ENCODE data around the gene CDK6.
"Not testable (repeated sequence)": the region's sequence is repeated elsewhere in the genome, so short reads cannot be mapped to it uniquely, and the experiment has no call there.

Gene CDK6

DNA sequence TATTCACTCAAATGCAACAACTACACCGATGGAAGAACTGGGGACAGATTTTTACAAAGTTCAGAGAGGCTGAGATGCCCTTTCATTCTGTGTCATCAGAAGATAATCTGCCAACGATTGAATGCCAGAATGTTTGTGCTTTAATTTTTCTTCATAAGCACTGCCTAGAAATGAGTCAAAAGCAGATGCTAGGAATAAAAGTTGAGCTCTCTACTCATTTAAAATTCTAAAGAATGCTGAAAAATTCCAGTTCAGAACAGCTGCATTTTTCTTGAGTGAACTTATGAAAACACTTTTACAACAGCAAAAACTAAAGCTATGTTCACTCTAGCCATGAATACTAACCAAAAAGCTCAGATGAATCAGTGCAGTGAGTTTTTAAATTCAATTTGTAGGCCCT, 223.9 kb downstream of the CDK6 start:
- DNase-seq, result no peak

DNA sequence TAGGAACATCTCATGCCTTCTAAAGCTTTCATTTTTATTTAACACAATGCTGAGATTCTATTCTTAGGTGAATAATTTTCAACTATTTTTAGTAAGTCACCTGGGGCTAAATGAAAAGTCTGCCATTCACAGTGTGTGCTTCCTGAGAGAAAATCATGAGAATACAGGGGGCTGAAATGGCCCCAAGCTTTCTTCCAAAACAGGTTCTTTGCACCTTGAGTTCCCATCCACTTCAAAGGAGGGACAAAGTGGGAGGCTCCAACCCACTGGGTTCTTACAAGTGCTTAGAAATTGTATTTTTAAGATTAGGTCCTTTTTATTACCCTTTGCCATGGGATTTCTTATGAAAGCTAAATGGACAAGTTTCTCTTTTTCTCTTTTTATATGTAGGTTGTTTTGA, 224.6 kb downstream of the CDK6 start:
- no peak for DNase-seq

DNA sequence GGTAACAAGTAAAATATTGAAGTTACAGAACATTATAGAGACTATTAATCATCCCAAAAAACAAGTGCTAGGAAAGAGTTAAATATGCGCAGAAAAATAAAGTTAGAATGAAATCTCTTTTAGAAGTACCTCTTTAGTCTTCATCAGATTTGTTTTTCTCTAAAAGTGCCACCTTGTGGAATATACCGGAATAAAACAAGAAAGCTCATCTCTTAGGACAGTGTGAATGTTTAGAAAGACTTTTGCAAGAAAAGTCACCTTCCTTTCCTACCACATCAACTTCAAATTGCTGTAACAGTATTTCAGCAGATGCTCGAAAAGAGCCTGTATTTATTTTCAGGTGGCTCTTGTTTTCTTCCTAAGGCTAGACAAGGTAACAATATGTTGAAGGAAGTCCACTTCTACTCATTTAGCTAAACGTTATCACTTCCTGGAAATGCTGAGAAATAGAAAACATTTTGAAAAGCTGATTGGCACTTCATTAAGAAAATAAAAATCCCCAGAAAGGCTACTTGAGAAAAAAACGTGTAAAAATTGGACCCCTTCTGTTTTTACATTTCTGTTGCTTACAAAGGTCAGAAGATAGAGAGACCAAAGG, 226.4 kb downstream of the CDK6 start:
- no peak for DNase-seq

DNA sequence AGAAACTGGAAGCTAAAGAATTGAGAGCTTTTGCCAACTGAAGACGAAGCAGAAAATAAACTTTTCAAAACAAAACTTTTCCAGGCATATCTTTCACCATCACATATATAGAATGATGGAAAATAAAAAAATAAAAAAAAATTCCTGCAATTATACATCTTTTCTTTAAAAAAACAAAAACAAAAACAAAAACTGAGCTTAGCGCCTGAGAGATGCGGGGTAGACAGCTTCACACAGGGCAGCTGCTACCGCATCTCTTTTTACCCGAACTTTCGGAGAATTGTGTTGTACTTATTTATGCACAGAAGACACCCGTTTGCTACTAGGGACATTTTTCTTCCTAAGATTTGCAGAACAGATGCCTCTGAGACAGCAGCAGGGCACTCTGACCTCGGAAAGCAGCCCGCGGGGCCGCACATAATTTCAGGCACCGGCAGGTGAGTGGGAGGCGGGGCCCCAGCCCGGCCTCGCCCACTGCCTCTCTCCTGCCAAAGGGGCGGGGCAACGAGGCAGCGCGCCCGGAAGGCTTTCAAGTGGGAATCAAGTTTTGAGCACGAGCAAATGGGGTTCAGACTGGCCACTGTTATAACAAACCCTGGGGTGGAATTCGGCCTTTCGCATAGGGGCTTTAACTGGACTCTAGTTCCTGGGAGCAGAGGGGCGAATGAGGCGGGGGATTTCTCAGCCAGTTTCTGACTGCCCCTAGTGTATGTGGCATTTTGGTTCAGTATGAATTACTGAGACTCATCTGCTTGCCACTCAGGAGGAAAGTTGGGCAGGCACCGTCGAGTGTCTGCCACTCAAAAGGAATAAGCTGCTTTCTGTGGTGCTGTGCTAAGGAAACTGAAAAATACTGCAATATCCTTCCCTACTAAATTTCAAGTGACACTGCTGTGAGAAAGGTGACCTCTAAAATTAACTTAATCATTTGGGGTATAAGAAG, 227.7 kb downstream of the CDK6 start:
- DNase-seq, result peak; percentile 31

DNA sequence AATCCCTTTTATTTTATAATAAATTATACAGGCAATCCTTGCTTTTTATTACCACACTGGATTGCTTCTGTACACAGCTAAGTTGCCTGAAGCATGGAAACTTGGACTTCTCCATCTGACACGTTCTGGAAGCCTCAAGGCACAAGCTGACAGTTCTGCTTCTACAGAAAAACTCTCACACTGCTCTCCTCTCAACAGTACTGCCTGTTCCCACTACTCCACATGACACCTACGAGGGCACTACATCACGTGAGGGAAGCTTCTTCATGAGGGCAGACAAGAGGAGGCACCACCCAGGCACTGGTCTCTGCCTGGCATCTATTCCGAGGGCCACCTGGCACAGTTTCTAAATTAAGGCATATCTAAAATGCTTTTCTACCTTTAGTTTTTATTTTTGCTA, 229.4 kb downstream of the CDK6 start:
- no peak for DNase-seq

DNA sequence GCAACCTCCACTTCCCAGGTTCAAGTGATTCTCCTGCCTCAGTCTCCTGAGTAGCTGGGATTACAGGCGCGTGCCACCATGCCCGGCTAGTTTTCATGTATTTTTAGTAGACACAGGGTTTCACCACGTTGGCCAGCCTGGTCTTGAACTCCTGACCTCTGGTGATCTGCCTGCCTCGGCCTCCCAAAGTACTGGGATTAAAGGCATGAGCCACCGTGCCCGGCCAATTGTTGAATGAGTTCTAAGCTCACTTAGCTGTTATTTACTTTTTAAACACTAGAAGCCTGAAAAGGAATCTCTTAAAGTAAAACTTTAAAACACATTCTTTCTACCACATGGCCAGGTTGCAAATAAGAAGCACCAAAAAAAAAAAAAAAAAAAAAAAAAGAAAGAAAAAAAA, 231.9 kb downstream of the CDK6 start:
- not testable (repeated sequence) for DNase-seq

DNA sequence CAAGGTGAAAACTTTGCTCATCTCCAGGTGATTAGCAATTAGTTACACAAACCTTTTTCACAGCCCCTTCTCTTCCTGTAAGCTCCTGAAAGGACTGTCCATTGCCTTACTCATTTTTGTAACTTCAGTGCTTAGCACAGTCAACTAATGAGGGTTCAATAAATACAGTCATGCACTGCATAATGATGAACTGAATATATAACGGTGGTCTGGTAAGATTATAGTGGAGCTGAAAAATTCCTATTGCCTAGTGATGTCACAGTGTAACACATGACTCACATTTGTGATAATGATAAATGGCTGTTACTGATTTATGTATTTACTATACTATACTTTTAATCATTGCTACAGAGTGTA, 233.3 kb downstream of the CDK6 start:
- DNase-seq, result no peak

DNA sequence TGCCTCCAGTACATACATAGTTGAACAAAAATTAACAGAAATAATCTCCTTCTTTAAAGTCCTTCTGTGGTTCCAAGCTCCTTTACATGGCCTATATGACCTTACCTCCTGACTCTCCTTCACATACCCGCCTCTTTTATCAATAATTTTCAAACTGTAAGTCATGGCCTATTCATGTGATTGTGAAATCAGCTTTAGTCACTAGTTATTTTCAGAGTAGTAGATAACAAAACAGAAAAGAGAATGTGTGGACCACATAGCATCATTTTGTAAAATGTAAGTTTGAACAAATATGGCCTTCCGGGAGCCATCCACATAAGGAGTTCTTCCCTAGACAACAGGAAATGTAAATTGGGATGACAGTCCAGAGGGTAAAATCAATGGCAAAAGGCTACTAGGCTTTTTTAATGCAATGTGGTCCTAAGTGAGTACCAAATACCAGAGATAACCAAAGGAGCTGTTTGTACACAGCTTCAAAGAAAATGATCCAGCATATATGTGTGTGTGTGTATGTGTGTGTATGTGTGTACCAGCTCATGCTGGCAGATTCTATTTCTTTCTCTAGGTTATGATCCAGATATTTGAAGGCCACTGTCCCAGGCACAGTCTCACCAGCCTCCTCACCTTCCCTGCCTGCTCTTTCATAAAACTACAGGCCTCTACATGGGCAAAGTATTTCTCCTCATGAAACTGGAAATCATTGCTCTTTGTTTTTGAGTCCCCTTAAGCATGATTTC, 233.9 kb downstream of the CDK6 start:
- no peak for DNase-seq

DNA sequence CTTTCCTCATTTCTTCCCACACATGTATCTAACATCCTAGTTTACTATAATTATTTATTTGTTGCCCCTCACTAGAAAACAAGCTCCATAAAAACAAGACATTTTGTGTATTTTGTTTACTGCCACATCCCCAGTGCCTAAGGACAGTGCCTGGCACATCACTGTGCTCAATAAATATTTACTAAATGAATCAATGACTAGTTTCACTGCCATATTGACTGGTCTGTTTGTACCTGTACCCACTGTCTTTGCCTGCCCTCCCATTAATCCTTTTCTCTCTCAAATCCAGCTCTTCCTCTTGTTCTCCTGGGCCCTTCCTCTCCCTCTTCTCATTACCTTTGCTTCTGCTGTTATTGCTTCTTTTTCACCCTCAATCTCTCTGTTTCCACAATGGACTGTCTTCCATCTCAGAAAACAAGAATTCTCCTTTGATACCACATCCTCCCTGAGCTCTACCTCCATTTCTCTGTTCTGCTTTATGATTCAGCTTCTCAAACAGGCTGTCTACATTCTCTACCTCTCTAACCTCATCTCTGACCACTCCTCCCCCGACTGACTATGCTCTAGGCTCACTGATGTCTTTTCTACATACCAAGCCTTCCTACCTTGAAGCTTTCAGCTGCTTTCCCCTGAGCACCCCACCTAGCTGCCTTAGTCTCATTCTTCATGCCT, 237.9 kb downstream of the CDK6 start:
- no peak for DNase-seq

DNA sequence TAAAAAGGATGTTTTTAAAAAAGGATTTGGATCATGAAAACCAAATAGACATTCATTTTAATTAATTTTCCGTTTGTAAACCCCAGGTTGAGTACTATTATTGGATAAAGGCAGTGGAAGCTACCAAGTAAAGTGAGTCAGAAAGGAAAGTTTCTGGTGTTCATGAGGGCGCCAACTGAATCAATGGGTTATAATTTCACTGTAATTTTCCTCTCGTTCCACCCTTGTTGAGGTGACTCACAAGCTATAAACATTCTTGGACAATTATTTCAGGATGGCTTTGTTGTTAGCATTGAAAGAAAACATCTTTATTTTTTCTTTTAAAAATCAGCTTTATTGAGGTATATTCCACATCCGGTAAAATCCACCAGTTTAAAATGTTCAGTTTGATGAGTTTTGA, 241.1 kb downstream of the CDK6 start:
- no peak for DNase-seq

DNA sequence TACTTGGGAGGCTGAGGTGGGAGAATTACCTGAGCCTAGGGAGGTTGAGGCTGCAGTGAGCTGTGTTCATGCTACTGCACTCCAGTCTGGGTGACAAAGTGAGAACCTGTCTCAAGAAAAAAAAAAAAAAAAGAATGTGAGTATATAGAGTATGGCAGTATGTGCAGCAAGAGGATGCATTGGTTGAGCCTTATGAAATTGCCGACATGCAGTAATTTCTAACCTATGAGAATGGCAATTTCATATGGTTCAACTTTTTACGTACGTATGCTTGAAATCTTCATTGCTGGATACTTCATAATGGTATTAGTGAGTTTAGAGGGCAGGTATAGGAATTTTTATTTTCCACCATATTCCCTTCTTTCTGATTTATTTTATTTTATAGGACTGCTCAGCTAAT, 241.6 kb downstream of the CDK6 start:
- DNase-seq, result no peak

DNA sequence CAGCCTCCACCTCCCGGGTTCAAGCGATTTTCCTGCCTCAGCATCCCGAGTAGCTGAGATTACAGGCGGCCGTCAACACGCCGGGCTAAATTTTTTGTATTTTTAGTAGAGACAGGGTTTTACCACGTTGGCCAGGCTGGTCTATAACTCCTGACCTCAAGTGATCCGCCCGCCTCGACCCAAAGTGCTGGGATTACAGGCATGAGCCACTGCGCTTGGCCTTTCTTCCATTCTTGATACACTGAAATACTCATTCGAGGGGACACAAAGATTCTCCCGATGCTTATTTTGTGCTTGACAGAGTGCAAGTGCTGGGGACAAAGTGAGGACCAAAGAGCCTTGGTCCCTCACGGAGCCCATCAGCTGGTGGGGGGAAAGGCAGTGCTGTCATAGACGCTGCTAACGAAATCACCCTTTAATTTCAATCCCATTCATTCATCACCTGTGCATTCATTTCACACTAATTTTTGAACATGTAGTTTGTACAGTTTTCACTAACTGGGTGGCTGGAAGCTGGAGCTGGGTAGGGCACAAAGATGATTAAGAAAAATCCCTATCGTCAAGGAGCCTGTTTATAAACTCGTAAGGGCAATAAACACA, 245.6 kb downstream of the CDK6 start:
- DNase-seq, result no peak

DNA sequence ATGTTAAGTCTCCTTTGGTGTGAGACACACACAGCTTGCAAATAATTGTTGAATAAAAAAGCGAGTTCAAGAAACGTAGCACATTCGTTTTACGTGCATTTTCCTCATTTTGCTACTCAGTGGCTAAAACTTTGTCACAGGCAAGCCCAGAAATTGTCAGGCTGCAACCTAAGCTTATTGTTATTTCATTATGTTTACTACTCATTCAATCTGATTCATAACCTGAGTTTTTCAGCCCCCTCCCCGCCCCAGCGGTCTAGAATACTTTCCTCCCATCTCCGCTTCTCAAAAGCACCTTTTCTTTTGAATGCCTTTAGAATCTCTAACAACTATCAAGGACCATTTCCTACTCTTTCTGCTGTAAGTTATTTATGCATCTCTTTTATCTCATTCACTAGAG, 247.3 kb downstream of the CDK6 start:
- DNase-seq, result no peak

DNA sequence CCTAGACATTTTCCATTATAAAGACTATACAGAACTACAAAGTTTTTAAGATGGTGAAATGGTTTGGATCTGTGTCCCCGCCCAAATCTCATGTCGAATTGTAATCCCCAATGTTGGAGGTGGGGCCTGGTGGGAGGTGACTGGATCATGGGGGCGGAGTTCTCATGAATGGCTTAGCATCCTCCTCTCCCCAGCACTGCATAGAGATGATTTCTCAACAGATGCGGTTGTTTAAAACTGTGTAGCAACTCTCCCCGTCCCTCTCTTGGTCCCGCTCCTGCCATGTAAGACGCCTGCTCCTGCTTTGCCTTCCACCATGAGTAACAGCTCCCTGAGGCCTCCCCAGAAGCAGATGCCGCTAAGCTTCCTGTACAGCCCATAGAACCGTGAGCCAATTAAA, 247.8 kb downstream of the CDK6 start:
- no peak for DNase-seq

DNA sequence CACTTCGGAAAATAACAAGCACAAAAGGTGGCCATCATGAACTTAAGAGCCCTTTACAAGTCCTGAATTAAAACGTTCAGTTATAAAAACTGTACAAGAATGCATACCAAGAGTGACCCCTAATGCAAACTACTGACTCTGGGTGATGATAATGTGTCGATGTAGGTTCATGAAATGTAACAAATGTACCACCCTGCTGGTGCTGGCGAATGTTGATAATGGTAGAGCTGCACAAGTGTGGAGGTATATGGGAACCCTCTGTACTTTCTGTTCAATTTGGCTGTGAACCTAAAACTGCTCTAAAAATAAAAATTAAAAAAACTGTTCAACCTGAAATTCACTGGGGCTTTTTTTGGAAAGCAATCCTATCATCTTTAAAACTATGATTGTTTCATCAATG, 249.5 kb downstream of the CDK6 start:
- no peak for DNase-seq

DNA sequence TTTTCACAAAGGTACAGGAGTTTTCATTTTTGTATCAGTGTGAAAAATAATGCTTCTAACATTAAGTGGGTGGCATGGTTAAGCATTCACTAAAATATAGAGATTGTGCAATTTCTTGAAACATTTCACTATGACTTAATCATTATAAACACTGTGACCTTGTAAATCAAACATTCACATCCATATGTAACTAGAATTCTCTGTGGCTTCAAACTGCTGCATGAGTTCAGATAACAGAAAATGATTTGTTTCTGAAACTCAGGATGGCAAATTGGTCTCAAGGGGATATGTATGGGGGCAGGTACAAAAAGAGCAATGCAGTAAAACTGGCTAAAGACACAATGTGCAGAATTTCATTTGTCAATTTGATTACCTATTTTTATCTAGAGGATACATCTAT, 250.0 kb downstream of the CDK6 start:
- no peak for DNase-seq

DNA sequence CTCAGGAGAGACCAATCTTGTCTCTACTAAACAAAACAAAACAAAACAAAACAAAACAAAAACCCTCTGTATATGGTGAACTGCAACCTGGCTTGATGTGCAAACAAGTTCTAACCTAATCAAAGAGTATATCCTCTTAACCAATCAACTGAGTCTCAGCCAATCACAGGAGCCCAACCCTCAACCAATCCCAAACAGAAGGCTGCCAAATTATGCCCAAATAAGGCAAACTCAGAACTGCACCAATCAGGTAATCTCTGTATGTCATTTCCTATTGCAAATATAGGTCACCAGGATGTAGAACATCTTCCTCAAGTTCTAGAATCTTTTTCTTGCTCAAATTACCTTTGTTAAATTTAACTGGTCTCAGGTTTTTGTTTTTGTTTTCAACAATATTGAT, 251.4 kb downstream of the CDK6 start:
- peak; percentile 67 for DNase-seq

DNA sequence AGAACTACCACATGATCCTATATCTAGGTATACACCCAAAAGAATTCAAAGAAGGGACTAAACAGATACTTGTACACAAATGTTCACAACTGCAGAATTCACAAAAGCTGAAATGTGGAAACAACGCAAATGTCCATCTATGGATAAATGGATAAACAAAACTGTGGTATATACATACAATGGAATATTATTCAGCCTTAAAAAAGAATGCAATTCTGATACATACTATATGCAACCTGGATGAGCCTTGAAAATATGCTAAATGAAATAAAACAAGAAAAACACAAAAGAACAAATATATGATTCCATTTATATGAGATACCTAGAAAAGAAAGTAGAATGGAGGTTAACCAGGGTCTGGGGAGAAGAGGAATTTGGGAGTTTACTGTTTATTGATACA, 253.4 kb downstream of the CDK6 start:
- no peak for DNase-seq

DNA sequence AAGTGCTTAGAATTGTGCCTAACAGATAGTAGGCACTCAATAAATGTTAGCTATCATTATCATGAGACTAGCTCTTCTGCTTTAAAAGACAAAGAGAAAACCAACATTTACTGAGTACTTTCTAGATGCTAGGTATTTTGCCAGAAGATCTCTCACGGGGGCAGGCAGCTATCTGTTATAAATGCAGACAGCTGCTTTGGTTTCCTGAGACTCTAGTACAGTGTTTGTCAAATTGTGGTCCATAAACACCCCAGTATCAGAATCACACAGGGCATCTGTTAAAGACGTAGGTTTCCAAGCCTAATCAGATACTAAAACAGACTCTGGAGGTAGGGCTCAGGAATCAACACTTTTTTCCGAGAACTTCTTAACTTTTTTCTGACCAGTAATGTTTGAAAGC, 260.1 kb downstream of the CDK6 start:
- DNase-seq, result no peak

DNA sequence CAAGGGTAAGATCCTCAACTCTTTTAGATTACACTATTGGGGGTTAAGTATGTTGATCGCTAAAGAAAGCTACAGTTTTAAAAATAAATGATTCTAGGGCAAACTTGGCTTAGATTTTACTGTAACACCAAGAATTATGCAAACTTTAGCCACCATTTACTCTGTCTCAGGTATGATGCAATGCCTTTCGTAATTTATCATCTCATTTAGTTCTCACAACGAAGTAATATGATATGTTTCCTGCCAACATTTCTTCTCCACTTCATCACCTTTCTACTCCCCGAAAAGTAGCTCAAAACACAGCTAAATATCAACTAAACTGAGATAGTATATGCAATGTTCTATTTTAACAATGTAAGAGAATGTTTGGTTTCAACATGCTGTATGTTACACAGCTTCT, 267.2 kb downstream of the CDK6 start:
- no peak for DNase-seq

DNA sequence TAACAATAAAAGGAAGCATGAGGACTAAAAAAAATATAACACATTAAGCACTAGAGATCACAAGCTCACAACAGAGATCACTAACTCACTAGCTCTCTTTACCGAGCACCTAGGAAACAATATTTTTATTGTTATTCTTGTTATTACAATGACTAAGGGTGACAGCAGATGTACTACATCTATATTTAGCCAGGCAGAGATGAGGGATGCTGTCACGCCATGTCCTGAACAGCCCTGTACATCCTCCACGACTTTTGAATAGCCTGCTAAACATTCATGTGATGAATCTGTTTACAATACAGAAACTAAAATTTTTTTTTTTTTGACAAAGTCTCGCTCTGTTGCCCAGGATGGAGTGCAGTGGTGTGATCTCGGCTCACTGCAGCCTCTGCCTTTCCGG, 268.9 kb downstream of the CDK6 start:
- no peak for DNase-seq

DNA sequence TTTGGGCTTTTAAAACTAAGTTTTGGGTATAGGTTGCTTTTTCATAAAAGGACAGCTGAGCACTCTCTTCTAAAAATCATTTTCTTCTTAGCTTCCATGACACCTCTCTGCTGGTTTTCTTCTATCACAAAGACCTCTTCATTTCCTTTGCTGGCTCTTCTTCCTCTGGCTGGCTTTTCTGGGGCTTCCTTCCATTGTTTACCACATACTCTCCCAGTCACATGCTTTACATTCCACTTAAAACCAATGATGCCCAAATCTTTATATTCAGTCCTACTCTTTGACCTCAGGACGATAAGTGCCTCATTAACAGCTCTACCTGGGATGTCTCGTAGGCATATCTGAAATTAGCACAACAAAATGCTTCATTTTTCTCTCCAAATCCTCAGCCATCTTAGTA, 273.0 kb downstream of the CDK6 start:
- DNase-seq, result no peak

DNA sequence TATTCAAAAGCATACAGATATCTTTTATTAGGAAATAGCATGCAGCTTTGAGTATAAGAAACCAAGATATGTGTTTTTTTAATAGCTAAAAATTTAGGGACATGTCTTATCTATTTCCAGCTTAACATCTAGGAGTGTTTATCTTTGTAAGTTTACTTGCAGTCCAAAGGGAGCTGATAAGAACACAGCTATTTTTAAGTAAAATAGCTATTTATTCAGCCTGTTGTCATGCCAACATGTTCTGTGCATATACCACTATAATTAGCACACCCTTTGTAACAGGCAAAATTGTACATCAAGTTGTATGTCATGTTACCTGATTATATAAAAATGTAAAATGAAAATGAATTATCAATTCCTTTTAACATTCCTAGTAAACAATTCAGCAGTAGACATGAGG, 275.8 kb downstream of the CDK6 start:
- no peak for DNase-seq

Measured in NCI-H2029 (cell line).